GM19023 (cell line): ENCODE results near the gene UBL3.

ENCODE experiments used
- ATAC-seq: cut with Tn5 transposase; IDR thresholded peaks from one replicate; pipeline ENCODE4 v1.9.1; 2021; ENCODE audit warnings: mild to moderate bottlenecking, moderate library complexity; ENCODE audit not compliant: unreplicated experiment

UBL3 gene

GRCh38 chr13:29815336-29815735 lies 35.1 kb downstream of the UBL3 start:
- ATAC-seq, result no peak

- no peak for ATAC-seq
Measured at GRCh38 chr13:29810898-29811297, 39.5 kb downstream of the UBL3 start.

GRCh38 chr13:29810145-29810742 lies 40.2 kb downstream of the UBL3 start:
- ATAC-seq, result peak; percentile 75

GRCh38 chr13:29808264-29808663 lies 42.2 kb downstream of the UBL3 start:
- ATAC-seq, result no peak

GRCh38 chr13:29805994-29806979 lies 44.1 kb downstream of the UBL3 start:
- no peak for ATAC-seq

GRCh38 chr13:29803221-29803620 lies 47.2 kb downstream of the UBL3 start:
- ATAC-seq, result no peak

GRCh38 chr13:29802621-29803020 lies 47.8 kb downstream of the UBL3 start:
- no peak for ATAC-seq

- ATAC-seq, result no peak
Measured at GRCh38 chr13:29801737-29802305, 48.6 kb downstream of the UBL3 start.

GRCh38 chr13:29801102-29801501 lies 49.3 kb downstream of the UBL3 start:
- ATAC-seq, result no peak

- no peak for ATAC-seq
Measured at GRCh38 chr13:29800687-29801086, 49.7 kb downstream of the UBL3 start.

GRCh38 chr13:29799041-29799440 lies 51.4 kb downstream of the UBL3 start:
- no peak for ATAC-seq

GRCh38 chr13:29791997-29792780 lies 58.2 kb downstream of the UBL3 start:
- ATAC-seq, result no peak

GRCh38 chr13:29791508-29791907 lies 58.9 kb downstream of the UBL3 start:
- no peak for ATAC-seq

- no peak for ATAC-seq
Measured at GRCh38 chr13:29786698-29787097, 63.7 kb downstream of the UBL3 start.

- no peak for ATAC-seq
Measured at GRCh38 chr13:29785978-29786377, 64.4 kb downstream of the UBL3 start.

GRCh38 chr13:29782798-29783197 lies 67.6 kb downstream of the UBL3 start:
- no peak for ATAC-seq

GRCh38 chr13:29774830-29775229 lies 75.6 kb downstream of the UBL3 start:
- no peak for ATAC-seq

- ATAC-seq, result no peak
Measured at GRCh38 chr13:29771247-29771646, 79.2 kb downstream of the UBL3 start.

- no peak for ATAC-seq
Measured at GRCh38 chr13:29767006-29767405, 83.4 kb downstream of the UBL3 start.

- ATAC-seq, result no peak
Measured at GRCh38 chr13:29763436-29764180, 86.8 kb downstream of the UBL3 start.
